Measurements from ENCODE around the gene NELL2. TPM values are rescaled to one million over a fixed set of nuclear protein-coding genes. Genes with fewer than 3 reads are reported as not detected.

Gene NELL2
- total RNA-seq, 2 donors from 2014 or later = 5.8 to 7.2 TPM

GRCh38 chr12:44847888-44848702 is 28.0 kb downstream of the NELL2 start:
- no peak overlapping the region for H3K27ac ChIP-seq
- WGBS = 52% methylated on average over 6 of the region's 6 CpGs
- H3K4me1 ChIP-seq (replicated peaks) = no peaks in the 10 kb centered on the region
- no peak overlapping the region for H3K4me3 ChIP-seq
- H3K9me3 ChIP-seq = no peaks in the 10 kb centered on the region
- intact Hi-C loops (cut with DNase I) = no loop called here
- DNase-seq (ENCODE audit: low spot score) = no peak
- H3K27me3 ChIP-seq (replicated peaks; ENCODE audit: insufficient read depth) = no peaks in the 10 kb centered on the region
- no peak for TF ChIP-seq POLR2AphosphoS5 (IDR thresholded peaks at IDR 0.05)
- TF ChIP-seq CTCF (IDR thresholded peaks at IDR 0.05) = no peak
- no peak for TF ChIP-seq POLR2A (IDR thresholded peaks at IDR 0.05)
- no peaks in the 10 kb centered on the region for H3K36me3 ChIP-seq

- Histone ChIP-seq H3K27me3 (replicated peaks; ENCODE audit: insufficient read depth) (no peaks in the 10 kb centered on the region), H3K27ac (no peak overlapping the region), H3K36me3 (no peaks in the 10 kb centered on the region), H3K4me3 (no peak overlapping the region), H3K4me1 (replicated peaks) (no peaks in the 10 kb centered on the region), H3K9me3 (no peaks in the 10 kb centered on the region)
- 33% methylated on average over 1 of the region's 1 CpG for WGBS
- no peak for DNase-seq (ENCODE audit: low spot score)
- intact Hi-C loops (cut with DNase I) = no loop called here
- TF ChIP-seq CTCF (IDR thresholded peaks at IDR 0.05) = no peak
- TF ChIP-seq POLR2AphosphoS5 (IDR thresholded peaks at IDR 0.05) = no peak
Observed at GRCh38 chr12:44847403-44847802, 28.7 kb downstream of the NELL2 start.

- Histone ChIP-seq H3K27ac (no peak overlapping the region), H3K27me3 (replicated peaks; ENCODE audit: insufficient read depth) (no peaks in the 10 kb centered on the region), H3K36me3 (no peaks in the 10 kb centered on the region), H3K4me1 (replicated peaks) (no peaks in the 10 kb centered on the region), H3K9me3 (no peaks in the 10 kb centered on the region), H3K4me3 (no peak overlapping the region)
- WGBS = 77% methylated on average over 1 of the region's 1 CpG
- DNase-seq (ENCODE audit: low spot score) = no peak
- TF ChIP-seq CTCF (IDR thresholded peaks at IDR 0.05) (no peak), POLR2A (IDR thresholded peaks at IDR 0.05) (no peak), POLR2AphosphoS5 (IDR thresholded peaks at IDR 0.05) (no peak)
- intact Hi-C loops (cut with DNase I) = no loop called here
Observed at GRCh38 chr12:44846826-44847225, 29.3 kb downstream of the NELL2 start.

DNA sequence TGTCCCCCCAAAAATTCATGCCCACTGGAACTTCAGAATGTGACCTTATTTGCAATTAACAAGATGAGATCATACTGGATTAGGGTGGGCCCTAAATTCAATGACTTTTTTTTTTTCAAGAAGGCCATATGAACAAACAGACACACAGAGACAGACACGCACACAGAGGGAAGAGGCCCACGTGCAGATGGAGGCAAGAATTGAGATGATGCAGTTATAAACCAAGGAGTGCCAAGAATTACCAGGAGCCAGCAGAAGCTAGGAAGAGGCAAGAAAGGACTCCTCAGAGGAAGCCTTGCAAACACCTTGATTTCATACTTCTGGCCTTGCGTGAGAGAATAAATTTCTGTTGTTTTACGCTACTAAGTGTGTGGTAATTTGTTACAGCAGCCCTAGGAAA is 33.4 kb downstream of the NELL2 start:
- H3K9me3 ChIP-seq = no peaks in the 10 kb centered on the region
- DNase-seq (ENCODE audit: low spot score) = no peak
- H3K27me3 ChIP-seq (replicated peaks; ENCODE audit: insufficient read depth) = no peaks in the 10 kb centered on the region
- no peak overlapping the region for H3K27ac ChIP-seq
- no peak overlapping the region for H3K4me3 ChIP-seq
- no peaks in the 10 kb centered on the region for H3K4me1 ChIP-seq (replicated peaks)
- no peaks in the 10 kb centered on the region for H3K36me3 ChIP-seq
- no peak for TF ChIP-seq CTCF (IDR thresholded peaks at IDR 0.05)
- 73% methylated on average over 4 of the region's 4 CpGs for WGBS
- intact Hi-C loops (cut with DNase I) = no loop called here

DNA sequence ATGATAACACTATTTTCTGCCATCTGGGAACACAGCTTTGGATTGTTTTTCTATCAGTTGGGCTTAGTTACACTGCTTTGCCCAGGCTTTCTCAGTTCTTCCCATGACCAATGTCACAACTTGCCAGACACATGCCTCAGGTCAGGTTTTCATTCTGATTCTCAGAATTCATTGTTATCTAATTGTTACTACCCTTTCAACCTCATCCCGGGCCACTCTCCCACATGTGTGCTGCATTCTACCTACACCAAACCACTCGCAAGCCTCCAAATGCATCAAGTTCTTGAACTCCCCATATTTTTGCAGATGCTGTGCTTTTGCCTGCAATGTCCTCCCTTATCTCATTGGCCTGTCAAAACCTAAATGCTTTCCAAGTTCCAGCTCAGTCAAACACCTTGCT is 36.3 kb downstream of the NELL2 start:
- H3K27ac ChIP-seq = no peak overlapping the region
- H3K27me3 ChIP-seq (replicated peaks; ENCODE audit: insufficient read depth) = no peaks in the 10 kb centered on the region
- intact Hi-C loops (cut with DNase I) = no loop called here
- no peaks in the 10 kb centered on the region for H3K36me3 ChIP-seq
- TF ChIP-seq POLR2AphosphoS5 (IDR thresholded peaks at IDR 0.05) (no peak), CTCF (IDR thresholded peaks at IDR 0.05) (no peak), POLR2A (IDR thresholded peaks at IDR 0.05) (no peak)
- WGBS = 85% methylated on average over 2 of the region's 2 CpGs
- no peak overlapping the region for H3K4me3 ChIP-seq
- no peaks in the 10 kb centered on the region for H3K4me1 ChIP-seq (replicated peaks)
- no peak for DNase-seq (ENCODE audit: low spot score)
- H3K9me3 ChIP-seq = no peaks in the 10 kb centered on the region
